Hematopoietic multipotent progenitor cell treated with erythropoietin and hydrocortisone succinate and interleukin-3 and kit ligand, for 4 days (in vitro differentiated cells): ENCODE measurements around the gene LSM4.

Source experiments
- DNase-seq: peaks from one replicate; pipeline ENCODE4 v3.0.0-alpha.2; 2015

The LSM4 gene

GRCh38 chr19:18274219-18274780 is 48.6 kb downstream of the LSM4 start, which contains the start of gene IQCN:
Gene IQCN, minus strand, starts transcription at chr19:18274452. Its CDS starts 4,974 bp downstream, at chr19:18269478.
- no peak for DNase-seq

DNA sequence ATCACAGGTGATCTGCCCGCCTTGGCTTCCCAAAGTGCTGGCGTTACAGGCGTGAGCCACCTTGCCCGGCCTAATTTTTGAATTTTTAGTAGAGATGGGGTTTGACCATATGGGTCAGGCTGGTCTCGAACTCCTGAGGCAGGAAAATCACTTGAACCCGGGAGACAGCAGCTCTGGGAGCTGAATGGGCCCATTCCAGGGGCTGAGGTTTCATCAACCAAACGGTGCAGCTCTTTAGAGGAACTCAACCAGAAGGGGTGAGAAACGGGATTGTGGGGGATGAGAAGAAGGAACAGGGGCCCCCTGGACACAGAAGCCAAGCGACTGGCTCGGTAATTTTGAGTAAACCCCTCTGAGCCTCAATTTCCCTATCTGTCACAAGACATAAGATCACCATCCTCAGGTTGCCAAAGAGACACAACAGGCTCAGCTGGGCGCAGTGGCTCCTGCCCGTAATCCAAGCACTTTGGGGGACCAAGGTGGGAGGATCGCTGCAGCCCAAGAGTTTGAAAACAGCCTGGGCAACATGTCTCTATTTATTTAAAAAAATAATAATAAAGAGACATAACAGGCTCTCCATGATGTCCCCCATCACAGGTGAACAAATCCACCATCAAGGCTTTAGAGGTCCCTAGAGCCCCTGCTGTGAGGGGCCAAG is 49.2 kb downstream of the LSM4 start:
- no peak for DNase-seq

DNA sequence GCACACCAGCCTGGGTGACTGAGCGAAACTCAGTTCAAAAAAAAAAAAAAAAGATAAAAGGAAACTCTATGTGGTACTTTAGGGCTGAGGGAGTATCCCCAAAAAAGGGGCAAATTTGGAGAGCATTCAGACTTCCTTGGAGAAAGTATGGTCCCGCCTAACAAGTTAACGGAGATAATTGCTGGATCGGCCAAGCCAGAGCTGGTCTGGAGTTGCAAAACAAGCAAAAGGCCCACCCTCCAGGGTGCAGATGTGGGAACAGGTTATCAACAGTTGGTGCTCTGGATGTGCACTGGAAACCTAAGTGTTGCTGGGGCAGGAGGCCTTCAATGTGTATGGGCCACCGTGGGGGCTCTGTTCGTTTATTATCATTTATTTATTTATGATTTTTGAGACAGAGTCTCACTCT is 51.4 kb downstream of the LSM4 start:
- DNase-seq, result no peak

DNA sequence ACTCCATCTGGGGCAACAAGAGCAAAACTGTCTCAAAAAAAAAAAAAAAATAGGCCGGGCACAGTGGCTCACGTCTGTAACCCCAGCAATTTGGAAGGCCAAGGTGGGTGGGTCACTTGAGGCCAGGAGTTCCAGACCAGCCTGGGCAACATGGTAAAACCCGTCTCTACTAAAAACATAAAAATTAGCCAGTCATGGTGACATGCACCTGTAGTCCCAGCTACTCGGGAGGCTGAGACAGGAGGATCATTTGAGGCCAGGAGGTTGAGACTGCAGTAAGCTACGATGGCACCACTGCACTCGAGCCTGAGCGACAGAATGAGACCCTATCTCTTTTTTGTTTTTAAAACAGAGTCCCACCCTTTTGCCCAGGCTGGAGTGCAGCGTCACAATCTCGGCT is 52.5 kb downstream of the LSM4 start:
- DNase-seq, result no peak

GRCh38 chr19:18269070-18269723 is 53.7 kb downstream of the LSM4 start:
- no peak for DNase-seq

DNA sequence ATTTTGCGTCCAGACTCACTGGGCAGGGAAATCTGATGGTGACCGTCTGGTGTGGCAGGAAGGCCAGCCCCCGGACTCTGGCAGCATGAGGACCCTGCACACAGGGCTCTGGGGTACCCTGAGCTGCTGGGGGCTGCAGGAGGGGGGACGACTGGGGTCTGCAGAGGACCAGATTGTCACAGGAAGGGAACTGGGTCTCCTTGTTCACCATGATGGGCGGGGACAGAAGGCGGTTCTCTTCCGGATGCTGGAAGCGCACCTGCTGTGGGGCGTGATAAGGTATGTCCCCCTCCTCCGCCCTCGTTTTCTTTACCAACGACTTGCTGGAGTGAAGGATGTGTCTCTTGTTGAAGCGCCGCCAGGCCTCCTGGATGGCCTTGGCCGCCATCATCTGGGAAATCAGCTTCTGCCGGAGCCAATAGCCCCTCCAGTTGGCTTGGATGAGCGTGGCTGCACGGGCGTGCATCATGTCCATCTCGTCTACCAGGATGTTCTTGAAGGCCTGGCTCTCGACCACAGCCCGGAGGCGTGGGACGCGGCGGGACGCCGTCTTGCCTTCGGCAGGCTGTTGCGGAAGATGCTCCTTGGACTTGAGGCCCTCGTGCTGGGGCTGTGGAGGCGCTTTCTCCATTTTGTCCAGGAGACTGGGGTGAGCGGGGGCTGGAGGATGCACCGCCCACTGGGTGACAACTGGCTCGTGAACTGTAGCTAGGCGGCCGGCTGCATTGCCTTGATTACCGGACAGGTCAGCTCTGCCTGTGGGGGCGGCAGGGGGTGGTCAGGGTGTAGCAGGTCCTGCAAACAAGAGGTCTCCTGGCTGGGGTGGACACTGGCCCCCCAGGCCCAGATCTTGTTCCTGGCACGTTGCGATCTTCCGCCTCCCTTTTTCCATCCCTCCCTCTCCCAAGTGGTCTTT is 55.8 kb downstream of the LSM4 start:
- DNase-seq, result no peak

GRCh38 chr19:18265582-18265981 is 57.3 kb downstream of the LSM4 start:
- DNase-seq, result no peak

GRCh38 chr19:18264971-18265540 is 57.8 kb downstream of the LSM4 start:
- no peak for DNase-seq

GRCh38 chr19:18264137-18264854 is 58.6 kb downstream of the LSM4 start:
- DNase-seq, result no peak

GRCh38 chr19:18263324-18264136 is 59.3 kb downstream of the LSM4 start:
- DNase-seq, result no peak

DNA sequence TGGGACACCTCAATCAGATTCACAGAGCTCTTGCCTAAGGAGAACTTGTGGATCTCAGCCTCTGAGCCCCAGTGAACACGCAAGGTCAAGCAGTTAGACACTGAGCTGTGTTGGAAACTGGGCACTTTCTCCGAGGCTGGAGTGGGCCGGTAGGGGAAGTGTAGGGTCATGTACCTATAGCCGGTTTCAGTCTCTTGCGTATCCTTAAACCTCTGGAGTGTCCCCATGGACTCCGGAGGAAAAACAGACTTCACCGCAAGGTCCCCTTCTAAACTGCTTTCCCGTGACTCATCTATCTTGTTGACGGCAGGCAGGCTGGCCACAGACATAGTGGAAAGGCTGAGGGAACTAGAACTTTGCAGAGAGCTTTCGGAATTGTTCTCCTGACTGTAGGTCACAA is 60.0 kb downstream of the LSM4 start:
- no peak for DNase-seq

GRCh38 chr19:18262144-18262543 is 60.7 kb downstream of the LSM4 start:
- no peak for DNase-seq

DNA sequence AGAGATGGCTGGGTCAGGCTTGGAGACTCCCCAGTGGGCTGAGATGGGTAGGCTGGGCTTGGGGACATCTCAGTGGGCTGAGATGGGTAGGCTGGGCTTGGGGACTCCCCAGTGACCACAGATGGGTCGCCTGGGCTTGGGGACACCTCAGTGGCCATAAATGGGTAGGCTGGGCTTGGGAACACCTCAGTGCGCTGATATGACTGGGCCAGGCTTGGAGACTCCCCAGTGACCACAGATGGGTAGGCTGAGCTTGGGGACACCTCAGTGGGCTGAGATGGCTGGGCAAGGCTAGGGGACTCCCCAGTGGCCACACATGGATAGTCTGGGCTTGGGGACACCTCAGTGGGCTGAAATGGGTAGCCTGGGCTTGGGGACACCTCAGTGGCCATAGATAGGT is 61.4 kb downstream of the LSM4 start:
- no peak for DNase-seq

DNA sequence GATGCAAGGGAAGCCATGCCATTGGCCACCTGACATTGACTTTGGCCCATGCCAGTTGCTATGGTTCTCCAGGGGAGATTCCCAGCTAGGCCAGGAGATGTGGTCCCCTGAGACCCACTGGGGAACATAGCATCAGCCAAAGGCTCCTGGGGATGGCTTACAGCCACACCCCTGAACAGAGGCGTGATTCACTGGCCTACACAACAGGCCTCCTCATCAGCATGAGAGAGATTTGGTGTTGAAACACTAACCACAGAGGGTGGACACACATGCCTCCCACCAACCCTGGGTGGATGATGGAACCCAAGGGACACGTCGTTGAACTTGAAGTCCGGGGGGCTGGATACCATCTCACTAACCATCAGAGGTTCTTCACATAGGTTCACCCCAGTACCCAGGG is 63.0 kb downstream of the LSM4 start:
- no peak for DNase-seq

- DNase-seq, result no peak
These were observed 65.1 kb downstream of the LSM4 start for GRCh38 chr19:18257503-18258470.
